ENCODE data around the gene RGS5. TPM values are rescaled to one million over a fixed set of nuclear protein-coding genes. Genes with fewer than 3 reads are reported as not detected.

The RGS5 gene
- total RNA-seq, 1 donor from 2014 or later: 94.0 TPM

DNA sequence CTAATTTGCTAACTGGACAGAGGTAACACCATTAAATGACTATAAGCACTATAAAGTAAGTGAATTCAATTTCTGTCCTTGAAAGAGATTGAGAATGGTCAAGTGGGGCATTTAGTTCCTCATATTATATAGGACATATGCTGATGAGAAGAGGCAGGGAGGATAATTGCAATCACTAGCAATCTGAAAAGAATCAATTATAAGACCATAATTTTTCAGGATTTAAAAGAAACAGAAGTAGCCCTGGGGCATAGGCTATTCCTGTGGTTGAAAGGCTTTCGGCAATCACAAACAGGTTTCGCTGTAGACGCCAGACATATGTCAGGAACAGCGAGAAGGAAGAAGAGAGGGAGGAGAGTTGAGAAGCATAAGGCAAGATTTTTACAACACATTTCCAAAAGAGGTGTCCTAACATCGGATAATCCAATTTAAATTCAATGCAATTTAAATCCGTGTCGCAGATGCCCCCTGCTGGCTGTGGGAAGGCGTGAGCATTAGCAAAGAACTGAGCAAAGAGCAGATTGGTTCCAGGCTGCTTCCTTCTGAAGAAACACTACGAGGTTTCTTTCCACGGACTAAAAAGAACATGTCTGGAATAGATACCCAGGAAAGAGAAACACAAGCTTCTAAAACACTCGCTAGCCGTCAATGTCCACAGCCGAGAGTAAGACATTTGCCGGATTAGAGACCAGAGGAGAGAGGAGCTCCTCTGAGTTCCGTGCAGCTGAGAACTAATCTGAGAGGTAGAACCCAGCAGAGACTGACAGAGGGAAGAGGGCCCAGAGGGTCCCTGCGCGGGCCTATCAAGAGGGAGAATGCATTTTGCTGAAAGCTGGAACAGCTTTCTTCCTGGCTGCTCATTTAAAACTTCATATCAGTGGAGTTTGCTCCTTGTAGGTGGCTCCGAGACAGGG is 27.9 kb downstream of the RGS5 start:
- no peaks in the 10 kb centered on the region for H3K9me3 ChIP-seq
- peaks cover 9% of the 10 kb centered on the region for H3K4me1 ChIP-seq
- TF ChIP-seq POLR2AphosphoS5 (IDR thresholded peaks at IDR 0.05; ENCODE audit: insufficient read depth in 1 of 2, low read depth in 1 of 2): no peak
- TF ChIP-seq POLR2A (IDR thresholded peaks at IDR 0.05): no peak
- TF ChIP-seq, protein P1, sequence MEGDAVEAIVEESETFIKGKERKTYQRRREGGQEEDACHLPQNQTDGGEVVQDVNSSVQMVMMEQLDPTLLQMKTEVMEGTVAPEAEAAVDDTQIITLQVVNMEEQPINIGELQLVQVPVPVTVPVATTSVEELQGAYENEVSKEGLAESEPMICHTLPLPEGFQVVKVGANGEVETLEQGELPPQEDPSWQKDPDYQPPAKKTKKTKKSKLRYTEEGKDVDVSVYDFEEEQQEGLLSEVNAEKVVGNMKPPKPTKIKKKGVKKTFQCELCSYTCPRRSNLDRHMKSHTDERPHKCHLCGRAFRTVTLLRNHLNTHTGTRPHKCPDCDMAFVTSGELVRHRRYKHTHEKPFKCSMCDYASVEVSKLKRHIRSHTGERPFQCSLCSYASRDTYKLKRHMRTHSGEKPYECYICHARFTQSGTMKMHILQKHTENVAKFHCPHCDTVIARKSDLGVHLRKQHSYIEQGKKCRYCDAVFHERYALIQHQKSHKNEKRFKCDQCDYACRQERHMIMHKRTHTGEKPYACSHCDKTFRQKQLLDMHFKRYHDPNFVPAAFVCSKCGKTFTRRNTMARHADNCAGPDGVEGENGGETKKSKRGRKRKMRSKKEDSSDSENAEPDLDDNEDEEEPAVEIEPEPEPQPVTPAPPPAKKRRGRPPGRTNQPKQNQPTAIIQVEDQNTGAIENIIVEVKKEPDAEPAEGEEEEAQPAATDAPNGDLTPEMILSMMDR (IDR thresholded peaks at IDR 0.05): peak; percentile 17 to 85 (median 67)
- H3K27me3 ChIP-seq: no peaks in the 10 kb centered on the region
- intact Hi-C loops (cut with DNase I): loop anchor here (5.0 to 10.0 kb wide), 2 partner anchors 100 to 297 kb away; no protein-coding TSS in a partner anchor
- no peak overlapping the region for H3K4me3 ChIP-seq
- H3K27ac ChIP-seq: no peak overlapping the region
- no peaks in the 10 kb centered on the region for H3K36me3 ChIP-seq
- DNase-seq (ENCODE audit: extremely low spot score in 2 of 2): no peak

DNA sequence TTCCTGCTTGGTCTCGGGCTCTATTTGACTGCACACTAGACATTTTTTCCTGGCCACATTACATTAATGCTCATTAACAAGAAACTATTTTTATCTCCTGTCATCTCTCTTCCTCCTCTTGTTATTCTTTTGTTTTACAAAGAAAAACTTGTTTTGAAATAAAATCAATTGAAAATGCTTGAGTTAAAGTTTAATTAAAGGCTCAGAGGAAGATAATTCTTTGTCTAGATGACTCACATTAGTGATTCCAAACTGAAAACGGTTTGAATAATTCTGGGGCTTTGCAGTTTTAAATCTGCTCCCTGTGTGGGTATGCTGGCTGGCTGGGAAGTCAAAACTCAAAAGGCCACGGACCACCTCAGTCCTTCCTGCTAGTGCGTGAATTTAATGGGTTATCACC is 29.6 kb downstream of the RGS5 start:
- no peaks in the 10 kb centered on the region for H3K9me3 ChIP-seq
- no peak overlapping the region for H3K27ac ChIP-seq
- no peak for DNase-seq (ENCODE audit: extremely low spot score in 2 of 2)
- TF ChIP-seq POLR2A (IDR thresholded peaks at IDR 0.05) (no peak), POLR2AphosphoS5 (IDR thresholded peaks at IDR 0.05; ENCODE audit: insufficient read depth in 1 of 2, low read depth in 1 of 2) (no peak)
- TF ChIP-seq, protein P1 (IDR thresholded peaks at IDR 0.05): no peak
- H3K27me3 ChIP-seq: no peaks in the 10 kb centered on the region
- H3K36me3 ChIP-seq: no peaks in the 10 kb centered on the region
- no peak overlapping the region for H3K4me3 ChIP-seq
- peaks cover 14% of the 10 kb centered on the region for H3K4me1 ChIP-seq
- intact Hi-C loops (cut with DNase I): loop anchor here (5.0 to 10.0 kb wide), 2 partner anchors 98 to 296 kb away; no protein-coding TSS in a partner anchor

DNA sequence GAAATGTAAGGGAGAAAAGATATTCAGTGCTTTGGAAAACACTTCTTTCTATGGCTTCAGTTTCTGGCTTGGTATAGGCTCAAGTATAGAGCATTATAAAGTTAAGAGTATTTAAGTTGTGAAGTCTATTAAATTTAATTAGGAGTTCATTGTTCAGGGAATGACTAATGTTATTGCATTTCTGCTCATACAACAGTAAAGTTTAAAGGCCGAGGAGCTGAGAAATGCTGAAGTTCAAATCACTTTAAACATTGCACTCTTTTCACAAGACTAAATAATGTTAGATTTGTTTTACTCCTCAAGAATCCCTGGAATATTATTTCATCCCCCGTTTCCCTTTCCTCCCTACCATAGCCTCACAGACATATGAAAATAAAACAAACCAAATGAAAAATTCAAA is 30.1 kb downstream of the RGS5 start:
- H3K27me3 ChIP-seq: no peaks in the 10 kb centered on the region
- no peak overlapping the region for H3K27ac ChIP-seq
- TF ChIP-seq, protein P1 (IDR thresholded peaks at IDR 0.05): no peak
- no peaks in the 10 kb centered on the region for H3K9me3 ChIP-seq
- intact Hi-C loops (cut with DNase I): loop anchor here (5.0 to 10.0 kb wide), 2 partner anchors 98 to 295 kb away; no protein-coding TSS in a partner anchor
- no peak for DNase-seq (ENCODE audit: extremely low spot score in 2 of 2)
- H3K4me3 ChIP-seq: no peak overlapping the region
- H3K36me3 ChIP-seq: no peaks in the 10 kb centered on the region
- peaks cover 16% of the 10 kb centered on the region for H3K4me1 ChIP-seq

DNA sequence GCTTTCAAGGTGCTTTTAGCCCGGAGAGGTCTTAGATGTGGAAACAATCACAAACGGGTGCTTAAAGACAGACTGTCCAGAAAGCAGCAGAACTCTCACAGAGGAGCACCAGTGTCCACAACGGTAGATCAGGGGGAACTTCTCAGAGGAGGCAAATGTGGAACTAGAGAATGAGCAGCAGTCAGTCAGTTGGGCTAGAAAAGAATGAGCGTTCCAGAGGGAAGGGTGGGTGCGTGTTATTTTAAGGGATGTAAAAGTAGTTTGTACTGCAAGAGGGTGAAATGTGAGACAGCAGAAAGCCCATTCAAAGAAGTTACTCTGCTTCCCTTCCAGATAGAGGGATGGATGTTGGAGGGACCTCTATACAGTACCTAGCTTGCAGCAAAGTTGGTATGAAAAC is 30.9 kb downstream of the RGS5 start:
- no peaks in the 10 kb centered on the region for H3K36me3 ChIP-seq
- intact Hi-C loops (cut with DNase I): loop anchor here (5.0 to 10.0 kb wide), 2 partner anchors 97 to 295 kb away; no protein-coding TSS in a partner anchor
- H3K27me3 ChIP-seq: no peaks in the 10 kb centered on the region
- H3K9me3 ChIP-seq: no peaks in the 10 kb centered on the region
- no peak overlapping the region for H3K4me3 ChIP-seq
- H3K27ac ChIP-seq: no peak overlapping the region
- H3K4me1 ChIP-seq: peaks cover 16% of the 10 kb centered on the region
- TF ChIP-seq, protein P1 (IDR thresholded peaks at IDR 0.05): no peak
- TF ChIP-seq POLR2A (IDR thresholded peaks at IDR 0.05) (no peak), POLR2AphosphoS5 (IDR thresholded peaks at IDR 0.05; ENCODE audit: insufficient read depth in 1 of 2, low read depth in 1 of 2) (no peak)
- no peak for DNase-seq (ENCODE audit: extremely low spot score in 2 of 2)
